SKM-1 treated with dmso at 0.1 percent for 144 hours (cell line): ENCODE measurements around the gene FAM177A1.
A peak's percentile ranks its signal among the peaks of the same experiment; 100 is the strongest.
"Not testable (repeated sequence)": the region's sequence is repeated elsewhere in the genome, so short reads cannot be mapped to it uniquely, and the experiment has no call there.

Source experiments
- DNase-seq: peaks from one replicate; lab custom pipeline; 2025; ENCODE audit not compliant: unreplicated experiment; lab: John Stamatoyannopoulos, UW

The FAM177A1 gene

DNA sequence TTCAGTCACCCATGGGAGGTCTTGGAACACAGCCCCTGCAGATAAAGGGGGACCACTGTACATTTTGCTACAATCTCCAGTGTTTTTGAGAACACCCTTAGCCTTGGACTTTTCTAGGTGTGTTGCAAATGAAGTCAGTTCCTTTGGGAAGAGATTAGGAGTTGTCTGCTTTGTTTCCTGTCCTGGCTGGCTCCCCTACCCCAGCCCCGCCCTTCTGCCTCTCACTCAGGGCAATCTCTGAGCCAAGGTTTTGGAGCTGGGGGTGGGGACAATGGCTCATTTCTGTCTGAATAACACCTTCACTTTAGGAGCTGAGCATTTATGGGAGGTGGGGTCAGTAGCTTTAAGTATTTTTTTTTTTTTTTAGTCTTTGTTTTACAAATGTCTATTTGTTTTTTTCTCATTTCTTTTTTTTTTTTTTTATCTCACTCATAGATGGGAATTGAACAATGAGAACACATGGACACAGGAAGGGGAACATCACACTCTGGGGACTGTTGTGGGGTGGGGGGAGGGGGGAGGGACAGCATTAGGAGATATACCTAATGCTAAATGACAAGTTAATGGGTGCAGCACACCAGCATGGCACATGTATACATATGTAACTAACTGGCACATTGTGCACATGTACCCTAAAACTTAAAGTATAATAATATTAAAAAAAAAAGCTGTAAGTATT lies 15.2 kb downstream of the FAM177A1 start:
- DNase-seq = not testable (repeated sequence)

DNA sequence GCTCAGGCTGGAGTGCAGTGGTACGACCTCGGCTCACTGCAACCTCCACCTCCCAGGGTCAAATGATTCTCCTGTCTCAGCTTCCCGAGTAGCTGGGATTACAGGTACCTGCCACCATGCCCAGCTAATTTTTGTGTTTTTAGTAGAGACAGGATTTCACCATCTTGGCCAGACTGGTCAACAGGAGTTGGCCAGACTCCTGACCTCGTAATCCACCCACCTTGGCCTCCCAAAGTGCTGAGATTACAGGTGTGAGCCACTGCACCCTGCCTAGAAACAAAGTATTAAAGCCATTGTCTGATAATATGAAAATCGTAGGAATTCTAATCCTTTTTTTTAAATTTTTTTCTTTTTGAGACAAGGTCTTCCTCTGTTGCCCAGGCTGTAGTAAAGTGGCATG lies 19.7 kb downstream of the FAM177A1 start:
- DNase-seq = not testable (repeated sequence)

DNA sequence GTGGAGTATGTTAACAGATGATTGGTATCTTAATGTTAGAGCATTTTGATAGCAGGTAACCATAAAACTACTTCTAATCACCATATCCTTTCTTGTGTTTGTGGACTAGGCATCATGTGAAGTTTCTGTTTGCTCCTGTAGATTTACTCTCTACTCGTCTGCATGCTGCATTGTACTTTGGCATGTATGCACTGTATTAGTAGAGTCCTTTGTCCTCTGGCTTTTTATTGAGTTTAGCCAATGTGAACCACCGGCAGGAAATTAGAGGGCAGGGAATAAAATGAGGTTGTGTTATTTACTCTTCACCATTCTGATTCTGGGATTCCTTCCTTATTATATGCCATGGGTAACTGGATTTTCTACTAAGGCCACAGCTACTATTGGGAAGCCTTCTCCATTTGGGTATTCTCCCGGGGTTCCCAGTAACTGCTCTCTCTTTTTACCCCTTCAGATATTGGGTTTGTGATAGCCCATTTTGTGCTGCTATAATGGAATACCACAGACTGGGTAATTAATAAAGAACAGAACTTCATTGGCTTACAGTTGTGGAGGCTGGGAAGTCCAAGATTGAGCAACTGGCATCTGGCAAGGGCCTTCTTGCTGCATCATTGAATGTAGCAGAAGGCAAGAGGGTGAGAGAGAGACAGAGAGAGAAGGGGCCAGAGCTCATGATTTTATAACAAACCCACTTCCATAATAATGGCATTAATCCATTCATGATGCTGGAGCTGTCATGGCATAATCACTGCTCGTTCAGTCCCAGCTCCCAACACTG lies 22.4 kb downstream of the FAM177A1 start:
- no peak for DNase-seq

- no peak for DNase-seq
These were observed 26.2 kb downstream of the FAM177A1 start for GRCh38 chr14:35072226-35072625.

- DNase-seq = no peak
These were observed 27.4 kb downstream of the FAM177A1 start for GRCh38 chr14:35073486-35073885.

DNA sequence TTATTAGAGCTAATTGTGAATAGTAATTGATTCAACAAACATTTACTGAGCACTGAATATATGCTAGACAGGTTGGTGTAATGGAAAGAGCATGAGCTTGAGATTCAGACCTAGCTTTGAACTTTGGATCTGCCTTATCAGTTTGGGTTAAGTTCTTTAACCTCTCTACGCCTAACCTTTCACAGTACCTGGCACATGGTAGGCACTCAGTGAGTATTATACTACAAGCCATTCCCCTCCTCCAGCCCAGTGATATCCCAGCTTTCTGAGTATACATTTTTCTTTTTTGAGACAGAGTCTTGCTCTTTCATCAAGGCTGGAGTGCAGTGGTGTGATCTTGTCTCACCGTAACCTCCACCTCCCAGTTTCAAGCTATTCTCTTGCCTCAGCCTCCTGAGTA lies 32.0 kb downstream of the FAM177A1 start:
- DNase-seq = no peak

DNA sequence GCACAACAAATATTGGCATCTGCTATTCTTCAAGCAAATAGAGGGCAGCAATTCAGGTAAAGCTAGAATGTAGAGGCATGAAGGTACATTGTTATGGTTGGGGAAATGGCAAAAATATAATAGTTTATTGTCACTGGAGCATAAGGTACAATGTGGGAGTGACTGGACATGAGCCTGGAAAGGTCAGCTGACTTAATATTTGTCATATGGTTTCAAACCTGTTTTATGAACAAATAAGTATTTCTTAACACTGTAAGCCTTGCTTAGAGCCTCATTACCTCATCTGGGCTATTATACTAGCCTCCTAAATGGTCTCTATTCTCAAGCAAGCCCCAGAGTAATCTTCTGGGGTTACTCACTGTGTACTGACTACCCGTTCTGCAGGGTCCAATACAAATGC lies 33.7 kb downstream of the FAM177A1 start:
- DNase-seq = no peak

GRCh38 chr14:35083530-35084150 lies 37.6 kb downstream of the FAM177A1 start:
- DNase-seq = no peak

DNA sequence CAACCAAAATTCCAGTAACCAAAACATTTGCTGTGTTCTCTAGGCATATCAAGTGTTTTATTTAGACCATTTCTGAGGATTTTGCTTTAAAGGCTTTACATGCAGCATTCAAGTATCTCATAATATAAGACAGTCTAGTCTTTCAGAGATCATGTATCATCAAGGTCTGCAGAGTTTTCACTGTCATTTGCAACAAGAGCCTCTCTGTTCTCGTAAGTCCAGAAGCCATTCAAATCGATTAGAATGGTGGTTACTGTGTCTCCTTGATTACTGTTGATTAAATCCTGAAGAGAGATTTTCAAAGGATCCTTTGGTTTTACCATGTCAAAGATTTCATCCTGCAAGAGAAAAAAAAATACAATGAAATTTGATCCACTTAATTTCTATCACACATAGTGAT lies 39.4 kb downstream of the FAM177A1 start:
- DNase-seq = no peak

- no peak for DNase-seq
These were observed 42.4 kb downstream of the FAM177A1 start for GRCh38 chr14:35088514-35088913.

DNA sequence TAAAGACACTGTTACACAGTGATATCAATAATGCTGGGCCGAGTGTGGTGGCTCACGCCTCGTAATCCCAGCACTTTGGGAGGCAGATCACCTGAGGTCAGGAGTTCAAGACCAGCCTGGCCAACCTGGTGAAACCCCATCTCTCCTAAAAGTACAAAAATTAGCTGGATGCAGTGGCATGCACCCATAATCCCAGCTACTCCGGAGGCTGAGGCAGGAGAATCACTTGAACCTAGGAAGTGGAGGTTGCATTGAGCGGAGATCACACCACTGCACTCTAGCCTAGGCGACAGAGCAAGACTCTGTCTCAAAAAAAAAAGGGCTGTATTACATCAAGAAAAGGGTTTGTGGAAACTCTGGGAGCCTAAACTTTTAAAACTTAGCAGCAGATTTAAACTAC lies 48.6 kb downstream of the FAM177A1 start:
- DNase-seq = not testable (repeated sequence)

DNA sequence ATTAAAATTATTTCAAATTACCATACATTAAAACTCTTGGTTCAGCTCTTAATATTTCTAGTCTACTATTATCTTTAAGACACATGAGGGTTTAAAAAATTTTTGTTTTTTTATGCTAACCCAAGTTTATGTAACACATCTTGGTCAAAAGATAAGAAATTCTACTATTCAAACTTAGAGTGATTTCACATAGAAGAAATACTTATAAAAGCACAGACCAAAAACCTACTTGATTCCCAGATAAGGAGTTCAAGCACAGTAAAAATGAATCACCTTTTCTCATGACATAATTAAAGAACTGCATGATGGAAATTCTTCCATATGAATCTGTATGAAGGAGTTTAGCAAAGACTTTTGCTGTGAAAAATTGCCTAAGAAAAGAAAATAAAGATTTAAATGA lies 61.8 kb downstream of the FAM177A1 start:
- DNase-seq = no peak

DNA sequence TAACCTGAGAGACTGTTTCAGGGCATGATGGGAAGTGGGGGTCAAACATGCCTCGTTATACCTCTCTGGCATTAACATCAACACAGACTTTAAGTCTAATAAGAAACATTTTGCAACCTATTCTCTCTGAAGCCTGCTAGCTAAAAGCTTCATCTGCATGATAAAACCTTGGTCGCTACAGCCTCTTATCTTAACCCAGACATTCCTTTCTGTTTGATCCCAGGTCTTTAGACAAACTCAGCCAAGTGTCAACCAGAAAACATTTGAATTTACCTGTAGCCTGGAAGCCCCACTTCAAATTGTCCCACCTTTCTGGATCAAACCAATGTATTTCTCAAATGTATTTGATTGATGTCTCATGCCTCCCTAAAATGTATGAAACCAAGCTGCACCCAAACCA lies 66.6 kb downstream of the FAM177A1 start:
- DNase-seq = no peak

- no peak for DNase-seq
These were observed 67.4 kb downstream of the FAM177A1 start for GRCh38 chr14:35113308-35113950.

GRCh38 chr14:35114036-35114435 lies 68.0 kb downstream of the FAM177A1 start:
- no peak for DNase-seq

- no peak for DNase-seq
These were observed 70.2 kb downstream of the FAM177A1 start for GRCh38 chr14:35116242-35116641.

GRCh38 chr14:35117112-35117511 lies 71.0 kb downstream of the FAM177A1 start:
- DNase-seq = no peak

DNA sequence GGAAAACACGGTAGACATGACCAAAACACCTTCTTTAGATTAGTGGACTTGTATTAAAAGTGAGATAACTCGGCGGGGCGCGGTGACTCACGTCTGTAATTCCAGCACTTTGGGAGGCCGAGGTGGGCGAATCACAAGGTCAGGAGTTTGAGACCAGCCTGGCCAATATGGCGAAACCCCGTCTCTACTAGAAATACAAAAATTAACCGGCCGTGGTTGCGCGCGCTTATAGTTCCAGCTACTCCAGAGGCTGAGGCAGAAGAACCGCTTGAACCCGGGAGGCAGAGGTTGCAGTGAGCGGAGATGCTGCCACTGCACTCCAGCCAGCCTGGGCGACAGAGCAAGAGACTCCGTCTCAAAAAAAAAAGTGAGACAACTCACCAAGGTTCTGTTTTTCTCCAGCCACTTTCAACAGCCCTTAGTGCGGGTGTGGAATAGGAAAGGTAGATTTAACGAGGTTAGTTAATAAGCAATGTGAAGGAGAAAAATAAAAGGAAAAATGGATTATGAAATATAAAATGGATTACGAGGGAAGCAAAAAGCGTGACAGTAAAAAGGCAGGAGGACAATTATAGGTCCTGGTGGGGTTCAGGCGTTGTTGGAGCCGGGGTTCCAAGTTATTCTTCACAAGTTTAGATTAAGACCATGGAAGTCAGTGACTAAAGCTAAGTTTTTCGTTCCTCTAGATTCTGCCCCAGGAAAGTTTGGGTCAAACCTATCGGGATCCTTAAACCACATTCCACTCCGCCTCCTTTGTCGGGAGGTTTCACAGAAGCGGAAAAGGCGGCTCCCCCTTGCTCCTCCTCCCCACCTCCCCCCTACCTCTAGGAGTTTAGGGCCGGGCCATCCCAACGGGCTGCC lies 75.2 kb downstream of the FAM177A1 start:
- DNase-seq = no peak

GRCh38 chr14:35121887-35122695 lies 76.0 kb downstream of the FAM177A1 start, which contains the start of the genes PPP2R3C and PRORP:
Gene PPP2R3C, minus strand, starts transcription at chr14:35121990. Its CDS starts 31 bp downstream, at chr14:35121959.
Gene PRORP, plus strand, starts transcription at chr14:35122552. Its CDS starts 694 bp downstream, at chr14:35123246.
- DNase-seq = peak; percentile 60
